GM13976 (cell line): ENCODE results near the gene MRTFA.

Source experiments
- DNase-seq: peaks from one replicate; pipeline ENCODE4 v3.0.0; 2012; ENCODE audit warnings: low spot score
- CTCF ChIP-seq: IDR thresholded peaks from 2 replicates; pipeline ENCODE4 v1.5.1; 2012; ENCODE audit warnings: borderline replicate concordance, mild to moderate bottlenecking; ENCODE audit not compliant: insufficient read depth; ENCODE audit errors: extremely low read depth, missing control alignments, control extremely low read depth
- in situ Hi-C: fragments of 300-500 bp; cut with MboI; formaldehyde crosslinking; loops from one replicate; pipeline ENCODE4 v1.12.0; 2022; ENCODE audit warnings: low sequenced_read_pairs, mixed read lengths, inconsistent platforms; ENCODE audit not compliant: unreplicated experiment

MRTFA gene

GRCh38 chr22:40482391-40482790 lies 154.1 kb downstream of the MRTFA start:
- TF ChIP-seq CTCF = no peak
- no peak for DNase-seq
- in situ Hi-C loops = no loop called here

GRCh38 chr22:40480996-40481395 lies 155.5 kb downstream of the MRTFA start:
- in situ Hi-C loops = no loop called here
- no peak for DNase-seq
- no peak for TF ChIP-seq CTCF

- no peak for DNase-seq
- no peak for TF ChIP-seq CTCF
- in situ Hi-C loops = no loop called here
Measured at GRCh38 chr22:40479887-40480538, 156.5 kb downstream of the MRTFA start.

GRCh38 chr22:40479126-40479800 lies 157.3 kb downstream of the MRTFA start:
- no peak for DNase-seq
- in situ Hi-C loops = no loop called here
- TF ChIP-seq CTCF = no peak

GRCh38 chr22:40478338-40479125 lies 158.0 kb downstream of the MRTFA start:
- DNase-seq = no peak
- in situ Hi-C loops = no loop called here
- TF ChIP-seq CTCF = no peak

- TF ChIP-seq CTCF = no peak
- no peak for DNase-seq
- in situ Hi-C loops = no loop called here
Measured at GRCh38 chr22:40477683-40478337, 158.7 kb downstream of the MRTFA start.
